ENCODE data around the gene DHRS4. TPM values are rescaled to one million over a fixed set of nuclear protein-coding genes. Genes with fewer than 3 reads are reported as not detected.
"Not testable (repeated sequence)": the region's sequence is repeated elsewhere in the genome, so short reads cannot be mapped to it uniquely, and the experiment has no call there.

DHRS4 gene
- total and polyA plus RNA-seq, 11 donors, result 20.3 to 76.3 (median 32.2) TPM

DNA sequence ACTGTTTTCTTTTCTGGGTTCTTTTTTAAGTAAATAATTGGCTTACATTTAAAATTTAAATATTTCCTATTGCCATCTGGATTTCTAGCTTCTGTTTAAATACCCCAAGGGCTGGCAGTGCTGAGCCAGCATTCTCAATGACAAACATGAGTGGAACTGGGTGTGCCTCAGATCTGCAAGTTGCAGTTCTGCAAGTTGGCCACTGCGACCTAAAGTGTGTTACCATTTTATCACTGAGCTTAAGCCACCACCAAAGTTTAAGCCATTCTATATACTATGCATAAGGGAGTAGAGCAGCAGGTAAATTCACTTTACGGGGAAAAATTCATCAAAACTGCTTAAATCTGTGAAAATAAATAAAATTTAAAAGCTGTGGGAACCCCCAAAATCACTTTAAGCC, 23.6 kb downstream of the DHRS4 start:
- peak in 2 of 4 donors; percentile 69 to 79 for ATAC-seq
- not testable (repeated sequence) for H3K4me1 ChIP-seq, H3K27ac ChIP-seq, H3K27me3 ChIP-seq, H3K4me3 ChIP-seq, H3K9me3 ChIP-seq, H3K36me3 ChIP-seq
- intact Hi-C loops (cut with DNase I), result loop anchor here in 2 of 10 donors (2.0 to 5.0 kb wide), 2 partner anchors 38 to 115 kb away; partner anchors contain the start of gene PCK2 (in 1 of the 2)
- peak in 1 of 5 donors; percentile 49 for DNase-seq
- WGBS, 4 donors, result 51 to 88% (median 70%) methylated on average over 2 of the region's 2 CpGs
- TF ChIP-seq, protein P1, sequence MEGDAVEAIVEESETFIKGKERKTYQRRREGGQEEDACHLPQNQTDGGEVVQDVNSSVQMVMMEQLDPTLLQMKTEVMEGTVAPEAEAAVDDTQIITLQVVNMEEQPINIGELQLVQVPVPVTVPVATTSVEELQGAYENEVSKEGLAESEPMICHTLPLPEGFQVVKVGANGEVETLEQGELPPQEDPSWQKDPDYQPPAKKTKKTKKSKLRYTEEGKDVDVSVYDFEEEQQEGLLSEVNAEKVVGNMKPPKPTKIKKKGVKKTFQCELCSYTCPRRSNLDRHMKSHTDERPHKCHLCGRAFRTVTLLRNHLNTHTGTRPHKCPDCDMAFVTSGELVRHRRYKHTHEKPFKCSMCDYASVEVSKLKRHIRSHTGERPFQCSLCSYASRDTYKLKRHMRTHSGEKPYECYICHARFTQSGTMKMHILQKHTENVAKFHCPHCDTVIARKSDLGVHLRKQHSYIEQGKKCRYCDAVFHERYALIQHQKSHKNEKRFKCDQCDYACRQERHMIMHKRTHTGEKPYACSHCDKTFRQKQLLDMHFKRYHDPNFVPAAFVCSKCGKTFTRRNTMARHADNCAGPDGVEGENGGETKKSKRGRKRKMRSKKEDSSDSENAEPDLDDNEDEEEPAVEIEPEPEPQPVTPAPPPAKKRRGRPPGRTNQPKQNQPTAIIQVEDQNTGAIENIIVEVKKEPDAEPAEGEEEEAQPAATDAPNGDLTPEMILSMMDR (IDR thresholded peaks at IDR 0.05), result peak in 7 of 12 donors; percentile 12 to 44 (median 26)

GRCh38 chr14:23981951-23982813, 28.6 kb downstream of the DHRS4 start:
- not testable (repeated sequence) for ATAC-seq, H3K4me3 ChIP-seq, H3K27ac ChIP-seq, DNase-seq, H3K9me3 ChIP-seq, H3K36me3 ChIP-seq, H3K27me3 ChIP-seq
- WGBS, 4 donors, result 88 to 93% (median 92%) methylated on average over 9 to 10 of the region's 10 CpGs
- H3K4me1 ChIP-seq, result peaks cover 0 to 11% (median 0%) of the 10 kb centered on the region in 12 donors
- intact Hi-C loops (cut with DNase I), result loop anchor here in 1 of 10 donors (10.0 kb wide), 1 partner anchor 113 kb away; the partner anchor contains the start of gene PCK2

- Histone ChIP-seq H3K9me3 (no peaks in the 10 kb centered on the region), H3K4me3 (no peak overlapping the region), H3K36me3 (no peaks in the 10 kb centered on the region), H3K27ac (peak overlapping the region in 2 of 12 donors; percentile 17 to 38), H3K27me3 (no peaks in the 10 kb centered on the region), H3K4me1 (peaks cover 0 to 25% (median 11%) of the 10 kb centered on the region in 12 donors)
- intact Hi-C loops (cut with DNase I), result loop anchor here in 4 of 10 donors (5.0 to 10.0 kb wide), 4 partner anchors 47 to 110 kb away; partner anchors contain the start of gene PCK2 (in 2 of the 4)
- TF ChIP-seq, protein P1 (IDR thresholded peaks at IDR 0.05), result no peak
- TF ChIP-seq POLR2A (IDR thresholded peaks at IDR 0.05), result no peak
- DNase-seq (peak in 3 of 5 donors; percentile 20 to 43 (median 36)), ATAC-seq (peak in 3 of 4 donors; percentile 20 to 54 (median 30))
- 73 to 86% (median 82%) methylated on average over 4 of the region's 4 CpGs for WGBS, 4 donors
Observed at GRCh38 chr14:23984891-23985602, 31.5 kb downstream of the DHRS4 start.

DNA sequence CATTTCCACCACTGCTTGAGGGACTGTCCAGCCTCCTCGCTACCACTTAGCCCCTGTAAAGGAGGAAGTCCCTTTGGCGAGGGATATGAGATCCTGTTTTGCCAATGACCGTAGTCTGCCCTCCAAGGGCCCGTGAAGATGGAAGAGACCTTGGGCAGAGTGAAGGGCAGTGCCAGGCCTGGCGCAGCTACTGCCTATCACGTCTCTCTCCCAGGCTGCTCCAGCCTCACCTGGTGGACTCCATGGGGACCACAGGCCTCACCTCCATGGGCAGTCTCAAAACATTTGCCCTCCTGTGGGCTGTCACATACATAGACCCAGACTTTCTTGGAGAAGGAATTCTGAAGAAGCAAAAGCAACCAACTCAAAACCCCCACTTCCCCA, 34.6 kb downstream of the DHRS4 start:
- H3K4me3 ChIP-seq, result peak overlapping the region in 11 of 12 donors; percentile 22 to 64 (median 55)
- peak; percentile 0 to 19 (median 10) for ATAC-seq
- H3K27ac ChIP-seq, result peak overlapping the region; percentile 13 to 82 (median 76)
- not testable (repeated sequence) for H3K9me3 ChIP-seq, H3K36me3 ChIP-seq, H3K27me3 ChIP-seq
- H3K4me1 ChIP-seq, result peaks cover 0 to 34% (median 11%) of the 10 kb centered on the region in 12 donors
- WGBS, 4 donors, result 69 to 75% (median 74%) methylated on average over 6 of the region's 6 CpGs; no CpG with 5 or more reads in 1 of the 4 donors
- intact Hi-C loops (cut with DNase I), result loop anchor here in 4 of 10 donors (5.0 to 10.0 kb wide), 4 partner anchors 44 to 107 kb away; partner anchors contain the start of gene PCK2 (in 2 of the 4)
- peak in 1 of 5 donors; percentile 27 for DNase-seq

Measured in heart left ventricle (tissue), 16 donors.